Measurements from ENCODE around the gene SPDYE18.
"Not testable (repeated sequence)": the region's sequence is repeated elsewhere in the genome, so short reads cannot be mapped to it uniquely, and the experiment has no call there.

- TF ChIP-seq, protein P1, sequence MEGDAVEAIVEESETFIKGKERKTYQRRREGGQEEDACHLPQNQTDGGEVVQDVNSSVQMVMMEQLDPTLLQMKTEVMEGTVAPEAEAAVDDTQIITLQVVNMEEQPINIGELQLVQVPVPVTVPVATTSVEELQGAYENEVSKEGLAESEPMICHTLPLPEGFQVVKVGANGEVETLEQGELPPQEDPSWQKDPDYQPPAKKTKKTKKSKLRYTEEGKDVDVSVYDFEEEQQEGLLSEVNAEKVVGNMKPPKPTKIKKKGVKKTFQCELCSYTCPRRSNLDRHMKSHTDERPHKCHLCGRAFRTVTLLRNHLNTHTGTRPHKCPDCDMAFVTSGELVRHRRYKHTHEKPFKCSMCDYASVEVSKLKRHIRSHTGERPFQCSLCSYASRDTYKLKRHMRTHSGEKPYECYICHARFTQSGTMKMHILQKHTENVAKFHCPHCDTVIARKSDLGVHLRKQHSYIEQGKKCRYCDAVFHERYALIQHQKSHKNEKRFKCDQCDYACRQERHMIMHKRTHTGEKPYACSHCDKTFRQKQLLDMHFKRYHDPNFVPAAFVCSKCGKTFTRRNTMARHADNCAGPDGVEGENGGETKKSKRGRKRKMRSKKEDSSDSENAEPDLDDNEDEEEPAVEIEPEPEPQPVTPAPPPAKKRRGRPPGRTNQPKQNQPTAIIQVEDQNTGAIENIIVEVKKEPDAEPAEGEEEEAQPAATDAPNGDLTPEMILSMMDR (IDR thresholded peaks at IDR 0.05; ENCODE audit: insufficient read depth, low read length, poor library complexity, severe bottlenecking), result not testable (repeated sequence)
- TF ChIP-seq EZH2phosphoT487 (conservative IDR thresholded peaks at IDR 0.05; ENCODE audit: low read length), result not testable (repeated sequence)
Measured at GRCh38 chr7:77026349-77026748, 36.0 kb downstream of the SPDYE18 start.
